GM04504 (cell line): ENCODE results near the gene YAF2.

Source experiments
- DNase-seq: peaks from one replicate; pipeline ENCODE4 v3.0.0-alpha.2; 2012; ENCODE audit warnings: low read depth

Gene YAF2

DNA sequence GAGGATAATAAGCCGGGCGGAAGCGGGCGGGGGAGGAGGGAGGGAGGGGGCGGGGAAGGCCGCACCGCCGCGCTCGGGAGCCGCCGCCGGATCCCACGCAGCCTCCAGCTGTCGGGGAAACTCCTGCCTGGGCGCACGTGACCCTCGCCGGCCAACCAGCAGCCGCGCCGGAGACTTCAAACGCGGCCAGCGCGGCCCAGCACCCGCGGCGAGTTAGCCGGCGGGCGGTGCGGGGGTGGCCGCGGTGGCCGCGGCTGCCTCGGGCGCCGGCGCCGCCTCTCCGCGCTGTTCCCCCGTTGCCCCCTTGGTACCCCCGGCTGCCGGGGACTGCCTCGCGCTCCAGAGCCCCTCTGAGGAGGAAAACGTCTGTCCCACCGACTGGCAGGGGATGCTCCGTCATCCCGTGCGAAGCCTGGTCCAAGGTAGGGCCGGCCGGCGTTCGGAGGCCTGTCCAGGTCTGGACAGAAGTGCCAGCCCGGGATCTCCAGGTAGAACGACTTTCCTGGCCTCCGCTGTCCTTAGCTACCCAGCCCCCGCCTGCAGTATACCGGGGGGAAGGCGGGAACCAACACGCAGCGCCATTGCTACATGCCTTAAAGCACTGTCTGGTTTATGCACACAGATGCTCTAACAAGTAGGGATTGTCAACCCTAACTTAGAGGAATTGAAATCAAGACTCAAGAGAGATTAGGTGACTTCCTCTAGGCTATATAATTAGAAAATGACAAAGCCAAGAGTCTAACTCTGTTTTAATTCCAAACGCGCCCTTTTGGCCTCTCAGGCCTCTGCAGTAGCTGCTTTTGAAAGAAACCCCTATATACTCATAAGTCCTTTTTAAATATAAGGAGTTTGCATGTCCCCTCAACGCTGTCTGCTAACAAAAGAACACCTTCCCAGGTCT, at the start of gene YAF2:
YAF2 (minus strand) TSS at position 9 of the 901 bp plus-strand sequence. CDS start 68 bp downstream, outside the sequence.
- peak; percentile 68 for DNase-seq

DNA sequence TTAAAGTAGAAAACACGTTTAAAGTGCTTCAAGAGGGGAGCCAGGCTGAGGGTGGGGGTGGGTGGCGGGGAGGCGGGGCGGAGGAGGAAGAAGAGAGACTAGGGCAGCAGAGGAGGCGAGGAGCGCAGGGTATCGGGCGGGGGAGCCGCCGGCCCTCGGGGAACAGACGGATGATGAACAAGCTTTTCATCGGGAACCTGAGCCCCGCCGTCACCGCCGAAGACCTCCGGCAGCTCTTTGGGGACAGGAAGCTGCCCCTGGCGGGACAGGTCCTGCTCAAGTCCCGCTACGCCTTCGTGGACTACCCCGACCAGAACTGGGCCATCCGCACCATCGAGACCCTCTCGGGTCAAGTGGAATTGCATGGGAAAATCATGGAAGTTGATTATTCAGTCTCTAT, 48.7 kb upstream of the YAF2 start:
- DNase-seq: no peak

DNA sequence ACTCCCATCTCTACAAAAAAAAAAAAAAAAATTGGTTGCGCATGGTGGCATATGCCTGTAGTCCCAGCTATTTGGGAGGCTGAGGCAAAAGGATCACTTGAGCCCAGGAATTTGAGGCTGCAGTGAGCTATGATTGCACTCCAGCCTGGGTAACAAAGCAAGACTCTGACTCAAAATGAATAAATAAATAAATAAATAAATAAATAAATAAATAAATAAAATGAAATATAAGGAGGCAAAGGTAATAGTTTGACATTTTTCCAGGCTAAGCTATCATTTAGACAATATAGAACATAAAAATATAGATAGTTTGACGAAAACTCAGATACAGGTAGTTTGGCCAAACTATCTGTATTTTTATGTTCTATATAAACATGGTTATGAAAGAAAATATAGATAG, 47.4 kb upstream of the YAF2 start:
- DNase-seq: no peak

DNA sequence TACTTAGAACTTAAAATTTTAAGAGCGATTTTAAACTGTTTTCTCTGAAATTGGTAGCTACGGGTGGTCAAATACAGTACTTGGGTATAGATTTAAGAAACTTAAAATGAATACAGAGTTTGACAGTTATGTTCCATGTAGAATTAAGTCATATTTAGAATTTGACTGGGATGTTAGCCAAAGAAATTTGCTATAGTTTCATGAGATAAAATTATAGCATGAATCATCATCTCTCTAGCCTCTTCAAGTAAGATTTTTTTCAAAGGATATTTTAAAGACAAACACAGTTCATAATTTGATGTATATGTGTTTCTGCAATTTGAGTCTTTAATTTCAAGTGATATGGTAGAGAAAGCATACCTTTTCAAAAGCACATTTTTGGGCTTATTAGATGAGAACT, 46.8 kb upstream of the YAF2 start:
- no peak for DNase-seq

DNA sequence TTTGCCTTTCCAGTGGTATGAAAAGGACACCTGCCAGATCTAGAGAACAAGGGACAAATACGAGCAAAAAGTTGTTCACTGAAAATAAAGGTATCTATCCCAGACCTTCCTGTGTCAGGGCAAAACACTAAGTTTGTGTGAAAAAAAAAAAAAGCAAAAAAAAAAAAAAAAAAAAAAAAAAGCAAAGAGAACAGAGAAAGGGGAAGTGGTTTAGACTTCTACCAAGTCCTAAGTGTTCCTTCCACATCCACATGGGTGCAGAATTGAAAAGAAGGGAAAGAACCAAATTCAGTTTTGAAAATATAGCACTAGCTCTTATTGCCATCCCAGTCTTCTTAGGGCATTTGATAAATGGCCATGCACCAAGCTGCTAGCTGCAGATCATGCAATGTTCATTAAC, 46.1 kb upstream of the YAF2 start:
- DNase-seq: no peak

GRCh38 chr12:42283739-42284138, 45.7 kb upstream of the YAF2 start:
- DNase-seq: no peak

- no peak for DNase-seq
Observed at GRCh38 chr12:42282294-42282693, 44.2 kb upstream of the YAF2 start.

GRCh38 chr12:42281844-42282243, 43.8 kb upstream of the YAF2 start:
- DNase-seq: no peak

GRCh38 chr12:42281278-42281677, 43.2 kb upstream of the YAF2 start:
- no peak for DNase-seq

GRCh38 chr12:42278128-42278510, 40.1 kb upstream of the YAF2 start:
- DNase-seq: no peak

DNA sequence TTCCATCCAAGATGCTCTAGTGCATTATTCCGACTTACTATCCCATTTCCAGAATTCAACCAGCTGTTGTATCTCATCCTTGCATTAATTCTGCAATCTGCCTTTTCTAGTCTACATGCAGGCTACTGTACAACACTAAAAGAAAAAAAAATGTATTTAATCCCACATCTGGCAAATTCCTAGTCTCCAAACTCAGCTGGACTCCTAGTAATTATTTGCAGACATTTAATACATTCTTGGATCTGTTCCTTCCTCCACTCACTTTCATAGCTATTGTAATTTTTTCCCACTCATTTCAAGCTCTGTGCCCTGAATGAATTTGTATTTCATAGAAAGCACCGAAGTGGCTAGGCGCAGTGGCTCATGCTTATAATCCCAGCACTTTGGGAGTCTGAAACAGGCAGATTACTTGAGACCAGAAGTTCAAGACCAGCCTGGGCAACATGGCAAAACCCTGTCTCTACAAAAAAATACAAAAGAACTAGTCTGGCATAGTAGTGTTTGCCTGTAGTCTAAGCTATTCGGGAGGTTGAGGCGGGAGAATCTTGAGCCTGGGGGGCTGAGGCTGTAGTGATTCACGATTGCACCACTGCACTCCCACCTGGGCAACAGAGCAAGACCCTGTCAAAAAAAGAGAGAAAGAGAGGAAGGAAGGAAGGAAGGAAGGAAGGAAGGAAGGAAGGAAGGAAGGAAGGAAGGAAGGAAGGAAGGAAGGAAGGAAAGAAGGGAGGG, 39.5 kb upstream of the YAF2 start:
- DNase-seq: no peak

- DNase-seq: no peak
Observed at GRCh38 chr12:42275499-42275898, 37.5 kb upstream of the YAF2 start.

- no peak for DNase-seq
Observed at GRCh38 chr12:42273706-42274105, 35.7 kb upstream of the YAF2 start.

GRCh38 chr12:42270596-42270995, 32.5 kb upstream of the YAF2 start:
- no peak for DNase-seq

- DNase-seq: no peak
Observed at GRCh38 chr12:42267413-42268190, 29.6 kb upstream of the YAF2 start.

DNA sequence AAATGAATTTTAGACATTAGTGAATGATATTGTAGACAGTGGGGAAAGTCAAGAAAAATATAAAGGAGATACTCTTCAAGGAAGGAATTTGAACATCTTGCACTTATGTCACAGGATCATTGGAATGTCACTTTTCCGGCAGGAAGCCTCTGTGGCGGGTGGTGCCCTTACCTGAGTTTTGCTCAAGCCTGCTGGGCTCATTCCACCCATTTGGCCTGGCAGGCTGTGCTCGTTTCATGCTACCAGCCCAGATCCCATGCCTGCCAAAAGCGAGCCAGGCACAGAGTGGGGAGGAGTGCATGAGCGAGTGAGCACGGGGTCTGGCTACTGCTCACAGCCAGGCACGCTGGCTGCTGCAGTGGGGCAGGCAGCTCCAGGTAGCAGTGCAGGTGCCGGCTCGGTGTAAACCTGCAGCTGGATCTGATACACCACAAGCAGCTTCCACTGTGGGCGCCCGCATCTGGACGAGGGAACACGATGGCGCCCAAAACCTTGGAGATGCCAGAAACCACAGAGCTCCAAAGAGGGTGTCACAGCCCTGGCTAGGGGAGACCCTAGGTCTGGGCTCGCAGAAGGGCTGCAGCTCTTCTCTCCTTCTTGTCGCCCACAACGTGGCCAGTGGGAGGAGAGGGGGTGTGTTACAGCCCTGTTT, 28.7 kb upstream of the YAF2 start:
- no peak for DNase-seq

DNA sequence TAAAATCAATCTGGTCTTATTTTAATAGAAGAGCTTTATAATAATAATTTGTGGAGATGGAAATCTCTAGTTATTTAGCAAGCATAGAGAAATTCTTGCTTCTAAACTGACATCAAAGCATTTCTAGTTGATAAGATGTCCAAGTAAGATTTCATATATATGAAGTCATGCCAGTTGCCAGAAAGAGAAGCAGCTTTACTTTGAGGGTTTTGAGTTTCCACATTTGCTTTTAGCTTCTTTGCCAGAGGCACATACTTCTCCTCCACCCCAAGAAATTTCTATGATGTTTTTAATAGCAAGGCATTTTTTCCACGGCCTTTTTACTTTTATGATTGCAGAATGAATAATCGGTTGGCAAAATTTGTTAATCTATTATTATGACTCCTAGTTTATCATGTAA, 24.2 kb upstream of the YAF2 start:
- DNase-seq: no peak

GRCh38 chr12:42261708-42262107, 23.7 kb upstream of the YAF2 start:
- no peak for DNase-seq

GRCh38 chr12:42260518-42260917, 22.5 kb upstream of the YAF2 start:
- no peak for DNase-seq

DNA sequence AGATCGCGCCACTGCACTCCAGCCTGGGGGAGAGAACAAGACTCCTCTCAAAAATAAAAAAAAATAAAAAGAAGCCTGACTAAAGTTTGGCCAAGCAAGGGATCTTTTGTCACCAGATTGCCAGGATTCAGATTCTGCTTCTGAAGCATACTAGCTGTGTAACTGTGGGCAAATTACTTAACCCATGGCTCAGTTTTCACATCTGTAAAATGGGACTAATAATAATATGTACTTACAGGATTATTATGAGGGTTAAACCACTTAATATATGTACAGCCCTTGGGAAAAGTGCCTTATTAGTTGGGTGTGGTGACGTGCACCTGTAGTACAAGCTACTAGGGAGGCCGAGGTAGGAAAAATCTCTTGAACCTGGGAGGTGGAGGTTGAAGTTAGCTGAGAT, 21.7 kb upstream of the YAF2 start:
- no peak for DNase-seq

- DNase-seq: no peak
Observed at GRCh38 chr12:42255866-42256261, 17.8 kb upstream of the YAF2 start.

GRCh38 chr12:42255221-42255865, 17.3 kb upstream of the YAF2 start:
- no peak for DNase-seq
